ENCODE results near the gene VEGFA.

DNA sequence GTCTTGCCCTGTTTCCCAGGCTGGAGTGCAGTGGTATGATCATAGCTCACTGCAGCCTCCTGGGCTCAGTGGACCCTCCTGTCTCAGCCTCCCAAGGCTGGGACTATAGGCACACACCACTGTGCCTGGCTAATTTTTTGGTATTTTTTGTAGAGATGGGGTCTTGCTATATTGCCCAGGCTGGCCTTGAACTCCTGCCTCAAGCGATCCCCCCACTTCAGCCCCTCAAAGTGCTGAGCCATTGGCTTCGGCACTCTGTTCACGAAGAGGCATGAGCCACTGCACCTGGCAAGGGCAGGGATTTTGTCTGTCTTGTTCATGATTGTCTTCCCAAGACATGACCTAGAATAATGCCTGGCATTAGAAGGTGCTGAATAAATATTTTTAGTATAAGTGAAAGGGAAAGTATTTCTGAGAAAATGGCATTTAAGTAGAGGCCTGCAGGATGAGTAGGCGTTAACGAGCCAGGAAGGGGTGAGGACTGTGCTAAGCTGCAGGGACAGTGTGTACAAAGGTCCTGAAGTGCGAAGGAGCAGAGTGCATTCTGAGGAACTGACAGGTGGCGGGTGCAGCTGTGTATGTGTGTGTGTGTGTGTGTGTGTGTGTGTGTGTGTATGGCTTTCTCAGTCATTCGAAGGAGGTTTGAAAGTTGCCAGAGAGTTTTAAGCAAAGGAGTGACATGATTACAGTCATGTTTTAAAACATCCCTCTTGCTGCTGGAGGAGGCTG lies 43.0 kb downstream of the VEGFA start:
- TF ChIP-seq CTCF (conservative IDR thresholded peaks at IDR 0.05) (no peak), EZH2 (IDR thresholded peaks at IDR 0.05; ENCODE audit: low read depth) (no peak)

All from PC-9 (cell line).